Esophagus squamous epithelium (tissue), 5 donors: Measurements from ENCODE around the gene FAM89A. TPM values are rescaled to one million over a fixed set of nuclear protein-coding genes. Genes with fewer than 3 reads are reported as not detected.

Experiments
- DNase-seq: peaks from one replicate; lab custom pipeline; 2025; lab: John Stamatoyannopoulos, UW
- H3K27ac ChIP-seq, 4 donors: fragments of 200-600 bp; sonication (generic); one replicate each; pipeline ENCODE4 v1.5.1; 2016 to 2019; ENCODE audit warnings: mild to moderate bottlenecking in 1 of 4
- H3K27me3 ChIP-seq, 4 donors: fragments of 200-600 bp; sonication (generic); 1 replicate in 3 of 4; 2 replicates in 1 of 4; pipeline versions ENCODE4 v1.5.1 to v1.6.0; 2017 to 2021; ENCODE audit warnings: antibody characterized with exemption in 1 of 4
- H3K36me3 ChIP-seq, 3 donors: fragments of 200-600 bp; sonication (generic); one replicate each; pipeline ENCODE4 v1.5.1; 2016 to 2019
- H3K4me1 ChIP-seq, 3 donors: fragments of 200-600 bp; sonication (generic); one replicate each; pipeline ENCODE4 v1.5.1; 2017 to 2019
- H3K4me3 ChIP-seq, 4 donors: fragments of 200-600 bp; sonication (generic); 1 replicate in 3 of 4; 2 replicates in 1 of 4; pipeline ENCODE4 v1.5.1; 2016 to 2019; ENCODE audit warnings: mild to moderate bottlenecking in 2 of 4, moderate library complexity in 1 of 4
- H3K9me3 ChIP-seq, 3 donors: fragments of 200-600 bp; sonication (generic); one replicate each; pipeline ENCODE4 v1.5.1; 2016 to 2019
- CTCF ChIP-seq, 6 experiments: fragments of 450-650 bp in 4 of 6; fragments of 200-600 bp in 2 of 6; sonication (generic) in 2 of 6; IDR thresholded peaks; one replicate each; pipeline ENCODE4 v1.5.1; 2016 to 2019; ENCODE audit warnings: antibody characterized with exemption in 6 of 6, mild to moderate bottlenecking in 4 of 6, moderate library complexity in 4 of 6
- POLR2A ChIP-seq, 4 donors: fragments of 450-650 bp; IDR thresholded peaks; one replicate each; pipeline ENCODE4 v1.6.1; 2017; ENCODE audit warnings: antibody characterized with exemption in 4 of 4, mild to moderate bottlenecking in 4 of 4, moderate library complexity in 3 of 4
- WGBS, 2 donors: methylation state at CpG; one replicate each; pipeline ENCODE4 v1.1.5; 2018; 5-methylcytosine and 5-hydroxymethylcytosine counted together
- intact Hi-C: fragments of 100-400 bp; cut with DNase I; formaldehyde crosslinking; loops from one replicate; pipeline ENCODE4 v1.15.0; 2022
- total RNA-seq, 4 donors: library from RNA; depleted of rRNA; stranded (reverse); fragments of >200 nt; gene quantifications; one replicate each; pipeline ENCODE4 v1.1.0, GENCODE V29; 2016
- donor health status: DM: yes; HTN: yes; CAD: no.

The FAM89A gene
- total RNA-seq, 4 donors from 2014 or later: 5.0 to 24.8 (median 17.1) TPM

- Histone ChIP-seq H3K27ac (no peak overlapping the region), H3K4me3 (no peak overlapping the region), H3K27me3 (peaks cover 0 to 24% (median 0%) of the 10 kb centered on the region in 4 donors), H3K9me3 (peaks cover 0 to 9% (median 5%) of the 10 kb centered on the region in 3 donors), H3K4me1 (peaks cover 7 to 9% (median 8%) of the 10 kb centered on the region in 3 donors), H3K36me3 (no peaks in the 10 kb centered on the region)
- TF ChIP-seq POLR2A (IDR thresholded peaks at IDR 0.05) (no peak), CTCF (IDR thresholded peaks at IDR 0.05) (peak in 1 of 6 experiments; percentile 20)
- no peak for DNase-seq
- intact Hi-C loops: no loop called here
Measured at GRCh38 chr1:231045286-231045685, 5.2 kb upstream of the FAM89A start.

GRCh38 chr1:231044588-231044987 is 4.5 kb upstream of the FAM89A start:
- no peak for TF ChIP-seq CTCF (IDR thresholded peaks at IDR 0.05)
- no peak for TF ChIP-seq POLR2A (IDR thresholded peaks at IDR 0.05)
- H3K9me3 ChIP-seq: peaks cover 0 to 9% (median 5%) of the 10 kb centered on the region in 3 donors
- H3K27ac ChIP-seq: no peak overlapping the region
- no peaks in the 10 kb centered on the region for H3K36me3 ChIP-seq
- 78 to 93% methylated on average over 1 of the region's 1 CpG for WGBS, 2 donors
- H3K4me1 ChIP-seq: peaks cover 7 to 15% (median 12%) of the 10 kb centered on the region in 3 donors
- intact Hi-C loops: no loop called here
- peaks cover 0 to 31% (median 0%) of the 10 kb centered on the region in 4 donors for H3K27me3 ChIP-seq
- no peak for DNase-seq
- H3K4me3 ChIP-seq: no peak overlapping the region

- no peak overlapping the region for H3K4me3 ChIP-seq
- 76 to 81% methylated on average over 9 of the region's 9 CpGs for WGBS, 2 donors
- H3K4me1 ChIP-seq: peaks cover 12 to 31% (median 15%) of the 10 kb centered on the region in 3 donors
- no peak for DNase-seq
- no peak for TF ChIP-seq CTCF (IDR thresholded peaks at IDR 0.05)
- no peak for TF ChIP-seq POLR2A (IDR thresholded peaks at IDR 0.05)
- H3K27me3 ChIP-seq: peaks cover 0 to 40% (median 1%) of the 10 kb centered on the region in 4 donors
- no peaks in the 10 kb centered on the region for H3K36me3 ChIP-seq
- peaks cover 0 to 9% (median 5%) of the 10 kb centered on the region in 3 donors for H3K9me3 ChIP-seq
- intact Hi-C loops: no loop called here
- no peak overlapping the region for H3K27ac ChIP-seq
Measured at GRCh38 chr1:231041719-231042261, 1.7 kb upstream of the FAM89A start.

GRCh38 chr1:231040800-231041718 is 1.0 kb upstream of the FAM89A start:
- peak overlapping the region; percentile 63 to 91 (median 88) for H3K4me3 ChIP-seq
- DNase-seq: no peak
- H3K36me3 ChIP-seq: no peaks in the 10 kb centered on the region
- intact Hi-C loops: no loop called here
- whole genome bisulfite sequencing, 2 donors: 9 to 21% methylated on average over 6 to 7 of the region's 37 CpGs
- peak overlapping the region; percentile 21 to 84 (median 70) for H3K27ac ChIP-seq
- peaks cover 12 to 31% (median 15%) of the 10 kb centered on the region in 3 donors for H3K4me1 ChIP-seq
- no peak for TF ChIP-seq CTCF (IDR thresholded peaks at IDR 0.05)
- H3K9me3 ChIP-seq: peaks cover 0 to 9% (median 5%) of the 10 kb centered on the region in 3 donors
- H3K27me3 ChIP-seq: peaks cover 0 to 33% (median 1%) of the 10 kb centered on the region in 4 donors
